ENCODE measurements around the gene DCUN1D3.
A peak's percentile ranks its signal among the peaks of the same experiment; 100 is the strongest.
"Not testable (repeated sequence)": the region's sequence is repeated elsewhere in the genome, so short reads cannot be mapped to it uniquely, and the experiment has no call there.

The DCUN1D3 gene

DNA sequence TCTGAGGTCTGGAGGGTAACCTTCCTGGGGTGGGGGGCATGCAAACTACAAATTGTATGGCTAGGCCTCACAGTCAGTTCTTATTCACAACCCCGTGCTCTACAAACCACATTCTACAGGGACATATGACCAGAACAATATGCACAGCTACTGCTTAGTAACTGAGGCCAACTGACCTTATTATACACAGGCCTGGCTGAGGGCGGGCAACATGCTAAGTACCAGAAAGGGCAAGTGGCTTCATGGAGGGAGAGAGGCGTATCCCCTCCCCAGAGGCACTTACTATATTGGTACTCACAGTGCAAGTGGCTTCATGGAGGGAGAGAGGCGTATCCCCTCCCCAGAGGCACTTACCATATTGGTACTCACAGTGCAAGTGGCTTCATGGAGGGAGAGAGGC, 39.2 kb downstream of the DCUN1D3 start:
- not testable (repeated sequence) for DNase-seq

DNA sequence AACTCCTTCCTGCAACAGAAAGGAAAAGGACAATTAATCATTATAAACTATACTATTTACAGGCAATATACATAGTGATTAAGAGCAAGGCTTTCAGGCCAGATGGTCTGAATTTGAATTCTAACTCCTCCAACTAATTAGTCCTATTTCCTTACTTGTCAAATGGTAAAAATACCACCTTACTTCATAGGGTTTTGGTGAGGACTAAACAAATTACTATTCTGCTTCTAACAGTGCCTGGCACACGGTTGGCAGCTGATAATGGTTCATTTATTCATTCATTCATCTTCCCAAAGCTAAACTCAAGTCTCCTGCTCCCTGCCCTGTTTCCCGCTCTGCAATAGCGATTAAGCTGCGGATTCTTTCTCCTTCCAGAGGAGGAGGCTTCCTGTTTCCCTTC, 39.8 kb downstream of the DCUN1D3 start:
- DNase-seq: no peak

DNA sequence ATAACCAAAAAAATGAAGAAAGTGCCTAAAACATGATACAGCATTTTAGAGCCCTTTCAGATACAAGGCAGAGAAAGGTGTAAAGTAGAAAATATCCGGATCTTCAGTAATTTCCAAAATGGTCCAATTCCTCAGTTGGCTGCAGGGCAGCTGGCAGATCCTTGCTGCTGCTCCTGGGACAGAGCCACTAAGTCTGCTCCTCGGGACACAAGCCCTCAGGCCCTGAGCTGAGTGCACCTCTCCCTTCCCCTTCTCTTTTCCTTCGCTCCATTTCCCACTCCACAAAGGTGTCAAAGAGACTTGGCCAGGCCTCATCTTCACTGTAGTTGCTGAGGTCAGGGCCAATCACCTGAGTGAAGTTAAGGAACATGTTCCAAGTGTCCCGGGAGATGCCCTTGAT, 40.5 kb downstream of the DCUN1D3 start:
- no peak for DNase-seq

DNA sequence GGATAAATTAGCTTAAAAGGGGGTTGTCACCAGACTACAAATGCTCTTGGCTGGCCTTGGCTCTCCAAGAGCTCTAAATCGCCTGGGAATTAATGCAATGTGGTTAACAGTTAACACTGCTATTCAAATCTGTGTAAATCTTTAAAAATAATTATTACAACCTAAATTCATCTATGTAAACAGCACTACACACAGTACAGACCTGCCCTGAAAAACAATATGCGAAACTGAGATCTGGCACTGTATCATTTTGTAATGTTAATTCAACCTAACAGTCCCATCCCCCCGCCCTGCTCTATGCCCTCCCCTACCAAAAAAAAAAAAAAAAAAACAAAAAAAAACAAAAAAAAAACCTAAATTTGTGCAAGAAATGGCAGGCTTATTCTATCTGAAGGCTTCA, 40.9 kb downstream of the DCUN1D3 start:
- no peak for DNase-seq

DNA sequence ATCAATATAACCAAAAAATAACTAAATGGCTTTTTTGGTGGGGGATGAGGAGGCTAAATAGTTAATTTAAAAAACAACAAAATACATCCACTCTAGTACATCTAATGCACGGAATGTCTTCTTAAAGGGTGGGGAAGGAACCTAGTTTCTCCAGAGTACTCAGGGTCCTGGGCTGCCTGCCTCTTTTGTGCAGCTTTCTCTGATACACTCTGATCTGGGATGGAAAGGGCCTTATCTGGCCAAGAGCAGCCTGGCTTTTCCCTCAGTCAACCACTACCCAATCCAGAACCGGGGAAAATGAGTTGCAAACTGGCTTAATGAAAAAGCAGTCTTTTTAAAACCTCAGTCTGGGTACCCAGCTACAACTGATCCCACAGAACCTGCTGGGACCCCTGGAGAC, 42.9 kb downstream of the DCUN1D3 start:
- no peak for DNase-seq

DNA sequence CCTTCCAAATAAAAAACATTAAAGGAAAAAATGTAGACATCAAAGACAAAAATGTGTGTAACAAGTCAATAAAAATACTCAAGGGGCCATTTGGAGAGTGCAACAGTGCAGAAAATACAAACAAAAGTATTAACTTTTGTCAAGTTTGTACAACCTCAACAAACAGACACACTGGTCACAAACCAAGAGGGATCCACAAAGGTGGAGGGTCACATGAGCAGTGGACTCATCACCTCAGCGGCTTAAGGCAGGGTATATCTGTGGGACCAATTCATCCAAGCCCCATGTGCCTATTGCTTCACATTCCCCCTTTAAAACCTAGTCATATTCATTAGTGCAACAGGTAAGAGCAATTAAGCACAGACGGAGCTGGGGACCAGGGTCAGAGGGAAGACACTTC, 45.2 kb downstream of the DCUN1D3 start:
- no peak for DNase-seq

DNA sequence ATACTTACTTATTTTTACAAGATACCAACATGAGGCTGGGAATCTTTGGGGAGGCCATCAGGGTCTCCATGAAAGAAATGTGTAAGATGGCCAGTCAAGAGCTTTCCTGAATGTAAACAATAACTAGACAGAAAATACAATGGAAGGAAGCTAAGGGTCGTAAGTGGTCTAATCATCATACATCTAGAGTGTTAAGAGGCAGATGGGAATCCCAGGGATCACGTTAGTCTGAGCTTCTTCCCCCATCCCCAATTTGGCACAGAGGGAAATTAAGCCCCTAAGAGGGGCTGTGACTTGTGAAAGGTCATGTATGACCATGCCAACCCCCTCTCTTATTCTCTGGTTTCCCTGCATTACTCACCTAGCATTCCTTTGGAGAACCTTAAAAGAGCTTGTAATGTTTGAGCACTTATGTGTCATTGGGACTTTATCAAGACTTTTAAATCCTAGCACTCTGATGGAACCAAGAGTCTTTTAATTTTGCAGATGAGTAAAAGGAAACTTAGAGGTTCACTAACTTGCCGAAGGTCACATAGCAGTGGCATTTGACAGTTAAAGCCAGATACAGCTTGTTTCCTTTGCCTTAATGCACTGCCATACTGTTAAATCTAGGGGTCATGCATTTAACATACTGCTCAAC, 46.1 kb downstream of the DCUN1D3 start:
- no peak for DNase-seq

DNA sequence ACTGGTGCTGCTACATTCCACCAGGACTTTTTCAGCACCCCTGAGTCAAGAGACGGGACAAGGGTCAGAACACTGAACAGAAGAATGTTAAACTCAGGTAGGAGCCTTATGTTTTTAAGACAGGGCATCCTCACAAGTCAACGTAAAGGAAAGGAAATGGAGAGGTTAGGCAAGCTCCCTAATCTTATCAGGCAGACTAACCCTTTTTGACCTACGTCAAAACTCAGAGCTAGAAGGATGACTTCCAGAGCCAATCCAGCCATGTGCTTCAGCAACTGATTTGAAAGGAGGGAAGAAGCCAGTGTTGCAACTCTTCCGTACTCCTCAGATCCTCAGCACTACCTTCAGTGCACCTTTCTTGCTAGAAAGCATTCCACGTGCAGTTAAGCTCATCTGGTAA, 47.0 kb downstream of the DCUN1D3 start:
- no peak for DNase-seq

DNA sequence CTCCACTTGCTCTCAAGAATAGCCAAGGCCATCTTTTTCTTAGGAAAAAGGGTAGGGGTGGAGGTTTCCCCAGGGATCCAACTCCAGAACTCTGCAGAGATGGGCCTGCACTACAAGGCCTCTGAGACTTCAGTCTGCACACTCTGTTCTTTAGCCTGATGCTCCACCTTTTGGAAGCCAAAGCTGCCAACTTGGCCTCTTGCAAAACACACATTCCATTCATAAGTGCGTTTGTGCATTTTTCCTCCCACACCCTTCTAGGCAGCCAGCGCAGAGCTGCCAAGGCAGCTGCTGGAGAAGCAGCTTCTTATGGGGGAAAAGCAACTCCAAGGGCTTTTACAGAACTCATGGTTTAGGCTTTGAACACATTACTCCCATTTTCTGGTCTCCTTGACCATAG, 48.6 kb downstream of the DCUN1D3 start:
- no peak for DNase-seq

DNA sequence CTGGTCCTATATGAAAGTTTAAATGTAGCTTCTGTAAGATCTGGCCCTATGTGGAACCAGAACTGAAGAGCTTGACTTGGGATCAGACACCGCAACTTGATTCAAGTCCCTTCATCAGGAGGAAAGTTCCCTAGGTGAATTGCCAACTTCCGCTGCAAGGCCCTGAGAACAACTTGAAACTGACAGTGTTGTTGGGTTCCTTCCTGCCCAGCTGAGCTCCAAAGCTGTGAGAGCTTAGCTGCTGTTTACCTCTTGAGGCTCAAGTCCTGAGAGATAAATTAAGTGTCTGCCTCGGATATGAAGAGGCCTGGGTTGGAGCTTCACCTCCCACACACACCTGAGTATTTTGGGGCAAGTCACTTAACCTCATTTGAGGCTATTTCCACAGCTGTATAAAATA, 49.2 kb downstream of the DCUN1D3 start:
- no peak for DNase-seq

DNA sequence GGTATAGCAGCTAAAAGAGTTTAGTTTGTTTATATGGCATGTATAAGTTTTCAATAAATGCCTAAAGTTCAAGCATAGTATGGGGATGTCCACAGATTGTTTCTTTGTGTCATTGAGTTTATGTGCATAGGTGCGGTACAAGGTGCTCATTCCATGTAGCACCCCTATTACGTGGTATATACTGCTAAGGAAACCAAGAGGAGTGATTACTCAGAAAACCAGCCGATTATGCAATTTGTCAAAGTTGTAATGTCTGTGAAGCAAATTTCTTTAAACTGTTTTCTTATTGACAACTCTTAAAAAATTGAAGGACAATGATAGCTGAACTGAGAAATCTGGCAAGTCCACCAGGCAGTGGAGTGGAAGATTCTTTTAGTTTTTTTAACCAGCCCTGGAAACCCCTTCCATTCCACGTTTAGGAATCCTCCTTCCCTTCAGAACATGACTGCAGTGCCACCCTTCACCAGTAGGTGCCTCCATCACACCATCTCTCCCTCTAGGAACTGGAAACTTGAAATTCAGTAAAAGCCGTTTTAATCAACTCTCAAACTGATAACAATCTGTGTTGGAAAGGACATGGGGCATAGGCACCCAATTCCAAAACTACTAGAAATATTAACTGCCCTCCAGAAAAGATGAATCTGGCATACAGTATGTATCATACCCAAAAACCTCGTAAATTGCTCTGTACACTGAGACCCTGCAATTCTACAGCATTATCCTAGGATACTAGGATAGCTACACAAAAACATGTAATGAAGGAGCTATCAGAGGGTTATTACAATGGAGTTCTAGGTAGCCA, 50.4 kb downstream of the DCUN1D3 start:
- peak; percentile 41 to 90 for DNase-seq

DNA sequence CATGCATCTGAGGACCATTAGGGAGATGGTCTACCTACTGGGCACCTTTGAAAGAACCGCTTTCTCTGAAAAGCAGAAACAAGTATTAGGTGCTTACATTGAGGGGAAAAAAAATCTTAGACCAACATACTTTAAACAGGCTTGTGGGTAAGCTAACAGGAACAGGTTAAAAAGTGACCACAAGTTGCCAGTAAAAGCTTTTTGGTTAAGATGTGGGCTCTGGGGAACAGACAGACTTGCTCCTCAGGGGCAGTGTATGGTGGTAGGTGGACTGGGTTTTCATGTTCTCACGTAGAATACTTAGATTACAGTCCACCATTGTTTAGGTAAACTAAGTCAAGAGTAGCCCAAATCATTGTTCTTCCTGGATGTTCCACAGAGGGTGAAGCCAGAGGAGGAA, 52.6 kb downstream of the DCUN1D3 start:
- DNase-seq: no peak

DNA sequence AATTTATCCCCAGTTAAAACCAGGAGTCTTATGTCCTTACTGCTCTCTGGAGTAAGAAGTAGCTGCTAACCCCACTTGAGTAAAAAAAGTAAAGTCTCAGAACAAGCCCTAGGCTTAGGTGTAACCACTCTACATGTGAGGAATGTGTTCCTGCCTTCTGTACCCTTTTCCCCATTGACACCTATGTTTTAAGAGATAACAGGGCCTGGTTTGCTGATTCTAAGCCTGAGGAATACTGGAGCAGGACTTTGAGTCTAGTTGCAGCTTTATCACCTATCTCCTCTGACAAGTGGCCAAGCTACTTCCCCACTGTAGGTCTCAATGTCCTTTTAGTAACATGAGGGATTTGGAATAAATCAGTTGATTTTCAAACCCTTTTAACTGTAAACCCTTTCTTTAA, 53.6 kb downstream of the DCUN1D3 start:
- no peak for DNase-seq

DNA sequence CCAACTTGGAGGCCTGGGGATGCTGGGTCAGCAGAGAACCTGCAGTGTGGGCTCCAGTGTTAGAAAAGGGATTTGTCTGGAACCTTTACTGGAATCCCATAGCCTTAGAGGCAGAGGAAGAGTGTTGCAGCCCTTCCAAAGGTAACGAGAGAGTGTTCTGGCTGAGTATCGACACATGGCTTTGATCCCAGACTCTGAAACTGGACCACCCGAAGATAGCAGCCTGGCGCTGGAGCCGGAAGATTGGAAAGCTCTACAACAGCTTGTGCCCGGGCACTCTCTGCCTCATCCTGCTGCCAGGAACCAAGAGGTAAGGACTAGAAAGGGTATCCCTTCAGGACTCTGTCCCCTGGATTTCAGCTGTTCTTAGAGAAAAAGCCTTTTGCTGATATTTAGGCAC, 54.1 kb downstream of the DCUN1D3 start:
- DNase-seq: no peak

DNA sequence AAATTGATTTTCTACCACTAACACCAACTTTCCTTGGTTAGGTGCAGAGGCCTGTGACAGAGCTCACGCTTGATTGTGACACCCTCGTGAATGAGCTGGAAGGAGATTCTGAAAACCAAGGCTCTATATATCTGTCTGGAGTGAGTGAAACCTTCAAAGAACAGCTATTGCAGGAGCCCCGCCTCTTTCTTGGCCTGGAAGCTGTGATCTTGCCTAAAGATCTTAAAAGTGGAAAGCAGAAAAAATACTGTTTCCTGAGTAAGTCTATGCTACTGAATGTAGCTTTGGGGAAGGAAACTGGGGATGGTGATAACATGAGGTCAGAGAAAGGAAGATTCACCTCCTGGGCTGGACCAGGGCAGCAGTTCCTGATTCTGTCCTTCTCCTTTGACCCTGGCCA, 55.6 kb downstream of the DCUN1D3 start:
- DNase-seq: no peak

DNA sequence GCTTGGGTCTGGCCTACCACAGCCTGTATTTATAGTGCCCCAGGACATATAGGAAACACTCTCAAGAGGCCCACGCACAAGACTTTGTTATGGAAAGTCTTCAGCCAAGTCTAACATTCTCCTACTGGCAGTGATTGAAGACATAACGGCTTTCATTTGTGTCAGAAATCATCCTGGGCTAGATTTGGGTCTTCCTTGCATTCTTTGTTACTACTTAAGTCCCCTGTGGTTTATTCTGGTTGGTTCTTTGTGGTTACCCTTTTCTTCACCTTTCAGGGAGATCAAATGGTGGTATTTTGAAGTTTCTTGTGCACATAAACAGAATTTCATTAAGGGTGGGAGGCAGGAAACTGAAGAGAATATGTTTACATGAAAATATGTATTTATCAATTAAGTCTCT, 56.1 kb downstream of the DCUN1D3 start:
- no peak for DNase-seq

DNA sequence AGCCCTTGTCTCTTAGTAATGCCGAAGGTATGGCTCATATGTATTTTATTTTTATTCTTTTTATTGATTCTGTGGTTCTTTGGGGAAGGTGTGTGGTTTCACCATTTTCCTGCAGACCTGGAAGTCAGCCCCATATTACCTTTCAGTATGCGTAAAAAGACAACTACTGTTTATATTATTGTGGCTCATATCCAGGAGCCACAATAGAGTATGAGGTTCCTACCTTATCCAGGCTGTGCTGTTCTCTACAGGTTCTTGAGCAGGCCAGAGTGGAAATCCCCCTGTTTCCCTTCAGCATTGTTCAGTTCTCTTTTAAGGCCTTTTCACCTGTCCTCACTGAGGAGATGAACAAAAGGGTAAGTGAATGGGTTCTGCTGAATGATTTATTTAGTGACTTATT, 60.7 kb downstream of the DCUN1D3 start:
- no peak for DNase-seq

DNA sequence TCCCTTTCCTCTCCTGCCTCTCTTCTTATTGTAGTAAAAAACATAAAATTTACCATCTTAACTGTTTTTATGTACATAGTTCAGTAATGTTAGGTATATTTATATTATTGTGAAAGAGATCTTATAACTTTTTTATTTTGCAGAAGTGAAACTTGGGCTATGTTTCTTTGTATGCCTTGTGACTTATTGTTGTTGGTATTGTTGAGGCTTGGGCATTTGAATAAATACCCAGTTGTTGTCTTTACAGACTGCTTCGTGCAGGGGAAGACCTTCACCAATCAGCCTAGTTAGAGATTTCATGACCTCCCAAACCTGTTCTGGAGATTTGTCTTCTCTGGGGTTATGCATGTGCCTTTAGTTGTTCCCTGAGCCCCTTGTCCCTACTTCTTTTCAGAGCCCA, 61.9 kb downstream of the DCUN1D3 start:
- DNase-seq: peak in 1 of 2 donors; percentile 44

DNA sequence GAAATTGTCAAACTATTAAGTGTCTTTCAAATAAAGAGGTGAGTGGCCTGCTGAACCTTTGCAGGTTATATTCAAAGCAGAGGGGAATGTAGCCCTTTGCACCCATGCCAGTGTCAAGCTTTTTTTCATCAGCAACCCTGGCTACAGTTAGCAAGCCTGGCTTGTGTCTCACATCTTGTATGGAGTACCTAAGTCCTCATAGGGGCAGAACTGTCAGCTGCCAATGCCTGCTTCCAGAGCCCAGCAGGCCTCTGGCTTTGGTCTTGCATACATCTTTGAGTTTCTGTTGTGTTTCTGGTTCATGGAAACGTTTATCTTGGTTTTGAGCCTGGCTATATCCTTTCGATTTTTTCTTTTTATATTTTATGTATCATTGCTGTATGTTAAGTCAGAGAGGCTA, 67.1 kb downstream of the DCUN1D3 start:
- DNase-seq: no peak

DNA sequence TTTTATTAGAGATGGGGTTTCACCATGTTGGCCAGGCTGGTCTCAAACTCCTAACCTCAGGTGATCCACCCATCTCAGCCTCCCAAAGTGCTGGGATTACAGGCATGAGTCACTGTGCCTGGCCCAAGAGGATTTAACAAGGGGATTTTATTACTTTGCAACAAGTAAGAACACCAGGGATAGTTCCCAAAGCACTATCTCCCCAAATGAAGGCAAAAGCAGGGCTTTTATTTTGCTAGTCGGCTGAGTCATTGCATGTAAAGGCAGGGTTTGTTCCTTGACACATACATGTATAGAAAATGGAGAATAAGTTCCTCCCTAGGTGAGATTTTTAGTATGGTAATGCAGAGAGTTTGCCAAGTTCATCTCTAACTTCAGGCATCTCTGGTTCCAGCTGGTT, 69.8 kb downstream of the DCUN1D3 start:
- DNase-seq: no peak

DNA sequence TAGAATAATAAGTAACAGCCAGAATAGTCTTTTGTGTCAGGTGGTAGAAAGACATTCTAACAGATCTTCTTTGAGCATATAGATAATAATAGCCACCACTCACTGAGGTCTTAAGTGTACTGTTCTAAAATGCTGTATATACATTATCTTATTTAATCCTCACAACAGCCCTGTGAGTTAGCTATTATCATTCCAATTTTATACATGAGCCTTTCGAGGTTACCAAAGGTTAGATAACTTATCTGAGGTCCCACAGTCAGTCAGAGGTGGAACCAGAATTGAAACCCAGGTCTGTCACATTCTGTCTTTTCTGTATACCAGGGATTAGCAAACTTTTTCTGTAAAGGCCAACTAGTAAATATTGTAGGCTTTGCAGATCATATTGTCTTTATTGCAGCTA, 70.6 kb downstream of the DCUN1D3 start:
- DNase-seq: no peak

DNA sequence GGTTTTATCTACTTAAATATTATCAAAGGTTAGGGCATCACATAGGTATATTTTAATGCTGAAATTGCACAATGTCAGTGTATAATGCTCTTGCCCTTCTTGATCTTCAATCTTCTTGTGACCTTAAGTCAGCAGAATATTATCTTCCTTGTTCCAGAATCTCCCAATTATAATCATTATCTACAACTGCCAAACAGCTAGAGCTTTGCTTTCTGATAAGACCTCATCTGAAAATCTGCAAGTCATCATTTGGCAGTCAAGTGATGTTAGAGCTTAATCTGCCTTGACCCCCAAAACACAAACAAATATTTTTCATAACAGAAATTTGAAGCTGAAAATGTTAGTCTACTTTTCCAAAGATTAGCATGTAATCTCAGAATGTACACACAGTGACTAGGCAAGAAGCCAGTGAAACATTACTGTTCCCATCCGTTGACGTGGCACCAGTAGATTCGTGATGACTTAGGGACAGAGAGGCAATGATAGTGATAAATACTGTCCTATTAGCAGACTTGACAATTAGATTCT, 74.1 kb downstream of the DCUN1D3 start:
- DNase-seq: no peak

DNA sequence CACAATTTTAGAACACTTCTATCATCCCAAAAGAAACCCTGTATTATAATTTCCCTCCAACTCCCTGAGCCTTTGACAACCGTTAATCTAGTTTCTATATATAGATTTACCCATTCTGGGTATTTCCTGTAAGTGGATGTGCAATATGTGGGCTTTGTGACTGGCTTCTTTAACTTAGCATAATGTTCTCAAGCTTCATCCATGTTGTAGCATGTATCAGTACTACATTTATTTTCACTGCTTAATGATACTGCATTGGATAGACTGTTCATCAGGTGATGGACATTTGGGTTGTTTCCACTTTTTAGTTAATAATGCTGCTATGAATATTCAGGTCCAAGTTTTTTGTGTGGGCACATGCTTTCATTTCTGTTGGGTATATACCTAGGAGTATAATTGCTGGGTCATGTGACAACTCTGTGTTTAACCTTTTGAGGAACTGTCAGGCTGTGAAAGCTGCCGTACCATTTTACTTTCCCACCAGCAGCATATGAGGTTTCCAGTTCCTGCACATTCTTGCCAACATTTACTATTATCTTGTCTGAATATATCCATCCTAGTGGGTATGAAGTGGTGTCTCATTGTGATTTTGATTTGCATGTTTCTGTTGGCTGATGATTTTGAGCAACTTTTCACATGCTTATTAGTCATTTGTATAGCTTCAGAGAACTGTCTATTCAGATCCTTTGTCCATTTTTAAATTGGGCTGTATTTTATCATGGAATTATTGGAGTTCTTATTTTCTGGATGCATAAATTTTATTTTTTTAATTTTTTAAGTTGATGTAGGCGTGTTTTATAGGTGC, 77.4 kb downstream of the DCUN1D3 start:
- DNase-seq: peak in 1 of 2 donors; percentile 45

DNA sequence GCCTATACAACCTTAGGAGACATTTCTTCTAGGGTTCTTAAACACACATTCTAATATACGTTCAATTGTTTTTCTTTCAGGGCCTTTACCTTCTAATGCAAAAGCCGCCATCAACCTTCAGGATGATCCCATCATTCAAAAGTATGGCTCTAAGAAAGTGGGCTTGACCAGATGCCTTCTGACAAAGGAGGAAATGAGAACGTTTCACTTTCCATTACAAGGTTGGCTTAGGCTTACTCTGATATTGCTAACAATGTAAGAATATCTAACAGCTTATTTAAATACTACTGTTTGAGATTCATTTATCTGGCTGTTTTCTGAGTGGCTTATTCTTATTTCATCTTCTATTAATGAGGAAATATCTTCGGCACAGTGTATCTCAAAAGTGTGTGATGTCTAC, 78.5 kb downstream of the DCUN1D3 start:
- no peak for DNase-seq
